HepG2 (cell line): ENCODE data around the gene KRT34. TPM values are rescaled to one million over a fixed set of nuclear protein-coding genes. Genes with fewer than 3 reads are reported as not detected.

Experiments
- ATF5 ChIP-seq: sonication (generic); formaldehyde crosslinking; IDR thresholded peaks from 2 replicates; pipeline ENCODE4 v1.4.0; 2020; ENCODE audit warnings: mild to moderate bottlenecking, low read depth, missing genetic modification reagents
- KDM6A ChIP-seq: IDR thresholded peaks from 2 replicates; pipeline ENCODE4 v1.6.1; 2016; ENCODE audit warnings: low read depth
- RNF2 ChIP-seq: fragments of 450-650 bp; conservative IDR thresholded peaks from 2 replicates; pipeline ENCODE4 v1.6.1; 2016; ENCODE audit warnings: low read depth
- SYNCRIP ChIP-seq: fragments of 200-400 bp; formaldehyde crosslinking; IDR thresholded peaks from 2 replicates; pipeline ENCODE4 v1.6.1; 2018; ENCODE audit warnings: mild to moderate bottlenecking, low read depth, low read length; ENCODE audit not compliant: insufficient read depth
- ZBTB26 ChIP-seq: IDR thresholded peaks from 2 replicates; pipeline ENCODE4 v1.6.1; 2016; ENCODE audit warnings: missing compliant biosample characterization, missing genetic modification reagents, borderline replicate concordance
- ZBTB40 ChIP-seq, 2 experiments: fragments of 450-650 bp in 1 of 2; sonication (generic) in 1 of 2; formaldehyde crosslinking in 1 of 2; IDR thresholded peaks; 2 replicates each; pipeline versions ENCODE4 v1.6.1 to v1.8.0; 2016 to 2022; ENCODE audit warnings: antibody characterized with exemption in 1 of 2, mild to moderate bottlenecking in 1 of 2, missing genetic modification reagents in 1 of 2
- ZNF597 ChIP-seq: sonication (generic); formaldehyde crosslinking; IDR thresholded peaks from 2 replicates; pipeline ENCODE4 v1.5.0; 2020; ENCODE audit warnings: missing genetic modification reagents
- ZNF7 ChIP-seq: IDR thresholded peaks from 2 replicates; pipeline ENCODE4 v1.6.1; 2016; ENCODE audit warnings: missing biosample characterization, missing genetic modification reagents
- polyA plus RNA-seq, 8 experiments: library from polyadenylated mRNA; depleted of rRNA in 3 of 8; stranded (reverse) in 7 of 8; unstranded in 1 of 8; fragments of >200 nt; fragmentation: Illumina TruSeq in 4 of 8; extraction: Trizol in 4 of 8; gene quantifications; 2 replicates each; pipeline versions ENCODE4 v1.2.1 to v1.2.3, GENCODE V29; 2011 to 2016; ENCODE audit warnings: low read depth in 4 of 8, missing spikeins in 1 of 8, mixed read lengths in 1 of 8; ENCODE audit not compliant: insufficient read depth in 1 of 8
- total RNA-seq, 5 experiments: library from RNA; depleted of rRNA; stranded (reverse); fragments of >200 nt; fragmentation: Illumina TruSeq; extraction: Trizol; gene quantifications; 2 replicates each; pipeline ENCODE4 v1.2.3, GENCODE V29; 2016; ENCODE audit warnings: low read depth in 1 of 5

Gene KRT34
- total and polyA plus RNA-seq, 2 of the 13 experiments (the other 11 are each of a cell fraction or from before 2014, with no cell fraction given), result not detected

GRCh38 chr17:41331606-41332005, 50.5 kb downstream of the KRT34 start (continued):
- no peak for TF ChIP-seq ZBTB40 (IDR thresholded peaks at IDR 0.05)
- no peak for TF ChIP-seq ZBTB40 (CRISPR knock-in tag; IDR thresholded peaks at IDR 0.05)
- no peak for TF ChIP-seq ZNF7 (CRISPR knock-in tag)
- TF ChIP-seq ATF5 (CRISPR knock-in tag), result no peak
- TF ChIP-seq ZNF597 (CRISPR knock-in tag), result no peak
- TF ChIP-seq SYNCRIP, result no peak
- TF ChIP-seq KDM6A (CRISPR knock-in tag), result no peak
- TF ChIP-seq ZBTB26 (CRISPR knock-in tag), result no peak
- no peak for TF ChIP-seq RNF2
